ENCODE measurements around the gene RAB3GAP2. TPM values are rescaled to one million over a fixed set of nuclear protein-coding genes. Genes with fewer than 3 reads are reported as not detected.

RAB3GAP2 gene
- total and polyA plus RNA-seq, 2 of the 13 experiments (the other 11 are each of a cell fraction or from before 2014, with no cell fraction given) = 22.6 to 25.0 TPM

- TF ChIP-seq ZNF280B (CRISPR knock-in tag; IDR thresholded peaks at IDR 0.05; ENCODE audit: borderline replicate concordance) = peak; percentile 90
- no peak for TF ChIP-seq MIER3 (CRISPR knock-in tag; IDR thresholded peaks at IDR 0.05; ENCODE audit: borderline replicate concordance)
- TF ChIP-seq CREB3 (CRISPR knock-in tag; IDR thresholded peaks at IDR 0.05) = peak; percentile 78
- TF ChIP-seq ZC3H13 (CRISPR knock-in tag; IDR thresholded peaks at IDR 0.05) = no peak
- TF ChIP-seq ZNF646 (CRISPR knock-in tag; IDR thresholded peaks at IDR 0.05) = 0 out of 2 replicates have a peak, but pooled peaks have one; percentile 41
- TF ChIP-seq CHD2 (IDR thresholded peaks at IDR 0.05; ENCODE audit: low read depth, low read length) = no peak
- TF ChIP-seq DRAP1 (CRISPR knock-in tag; IDR thresholded peaks at IDR 0.05) = peak; percentile 71
- TF ChIP-seq E2F5 (CRISPR knock-in tag; conservative IDR thresholded peaks at IDR 0.05) = no peak
- TF ChIP-seq HCFC1 (IDR thresholded peaks at IDR 0.05; ENCODE audit: low read depth, low read length) = no peak
- peak; percentile 79 for TF ChIP-seq ZNF281 (CRISPR knock-in tag; IDR thresholded peaks at IDR 0.05; ENCODE audit: borderline replicate concordance)
- TF ChIP-seq ZNF468 (CRISPR knock-in tag; IDR thresholded peaks at IDR 0.05) = no peak
- TF ChIP-seq SNAI1 (CRISPR knock-in tag; IDR thresholded peaks at IDR 0.05; ENCODE audit: borderline replicate concordance) = no peak
- TF ChIP-seq ATRX (CRISPR knock-in tag; IDR thresholded peaks at IDR 0.05; ENCODE audit: borderline replicate concordance) = no peak
- TF ChIP-seq MTF1 (CRISPR knock-in tag; IDR thresholded peaks at IDR 0.05) = no peak
These were observed at the start of gene RAB3GAP2 (continued) for GRCh38 chr1:220272047-220272840.
